GM20000 (cell line): Measurements from ENCODE around the gene TUBB2B.
"Not testable (repeated sequence)": the region's sequence is repeated elsewhere in the genome, so short reads cannot be mapped to it uniquely, and the experiment has no call there.

Experiments used
- DNase-seq: peaks from one replicate; pipeline ENCODE4 v3.0.0; 2012; ENCODE audit warnings: low spot score
- CTCF ChIP-seq: IDR thresholded peaks from 2 replicates; pipeline ENCODE4 v1.5.1; 2012; ENCODE audit warnings: mild to moderate bottlenecking, control low read depth; ENCODE audit errors: extremely low read depth, missing control alignments

The TUBB2B gene

DNA sequence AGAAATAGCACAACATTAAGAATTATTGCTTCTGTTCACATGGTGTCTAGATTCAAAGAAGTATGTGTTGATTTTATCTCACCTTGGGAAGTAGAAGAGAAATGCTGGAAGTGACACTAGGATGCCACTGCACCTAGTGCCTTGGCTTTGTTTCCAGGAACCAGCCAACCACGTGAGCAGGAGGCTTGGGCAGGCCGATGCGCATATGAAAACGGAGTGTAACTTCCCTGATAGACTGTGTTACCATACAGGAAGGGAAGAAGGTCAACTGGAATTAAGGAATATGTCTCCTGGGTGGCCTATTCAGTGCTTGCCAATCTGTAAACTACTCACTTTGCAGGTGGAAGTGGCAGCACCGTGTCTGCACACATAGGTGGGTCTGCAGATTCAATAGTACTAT is 28.1 kb downstream of the TUBB2B start:
- DNase-seq, result no peak
- no peak for TF ChIP-seq CTCF

- DNase-seq, result not testable (repeated sequence)
Measured at GRCh38 chr6:3197734-3198133, 29.7 kb downstream of the TUBB2B start.

- no peak for DNase-seq
- TF ChIP-seq CTCF, result no peak
Measured at GRCh38 chr6:3196770-3197169, 30.7 kb downstream of the TUBB2B start.

DNA sequence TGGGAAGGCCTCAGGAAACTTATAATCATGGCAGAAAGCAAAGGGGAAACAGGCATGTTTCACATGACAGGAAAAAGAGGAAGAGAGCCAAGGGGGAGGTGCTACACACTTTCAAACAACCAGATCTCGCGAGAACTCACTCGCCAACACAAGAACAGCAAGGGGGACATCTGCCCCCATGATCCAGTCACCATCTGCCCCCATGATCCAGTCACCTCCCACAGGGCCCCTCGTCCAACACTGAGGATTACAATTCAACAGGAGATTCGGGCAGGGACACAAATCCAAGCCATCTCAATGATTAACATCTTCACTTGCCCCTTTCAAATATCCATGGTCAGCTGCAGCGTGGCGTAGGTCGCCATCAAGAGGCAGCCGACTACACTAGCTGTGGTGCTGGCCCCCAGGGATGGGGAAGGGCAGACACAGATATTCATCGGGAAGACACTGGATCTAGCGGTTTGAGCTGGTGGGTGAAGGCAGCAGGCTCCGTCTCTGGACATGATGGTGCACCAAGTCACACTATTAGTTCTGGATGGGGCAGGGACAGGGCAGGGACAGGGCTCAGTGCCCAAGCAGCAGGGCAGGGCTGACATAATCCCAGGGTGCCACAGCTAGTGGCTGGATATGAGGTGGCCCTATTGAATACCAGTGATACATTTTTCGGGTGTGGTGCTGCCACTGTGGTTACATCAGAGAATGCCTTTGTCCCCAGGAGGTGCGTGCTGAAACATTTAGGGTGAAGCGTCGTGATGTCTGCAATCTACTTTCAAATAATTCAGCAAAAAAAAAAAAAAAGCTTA is 31.6 kb downstream of the TUBB2B start:
- no peak for DNase-seq
- no peak for TF ChIP-seq CTCF

DNA sequence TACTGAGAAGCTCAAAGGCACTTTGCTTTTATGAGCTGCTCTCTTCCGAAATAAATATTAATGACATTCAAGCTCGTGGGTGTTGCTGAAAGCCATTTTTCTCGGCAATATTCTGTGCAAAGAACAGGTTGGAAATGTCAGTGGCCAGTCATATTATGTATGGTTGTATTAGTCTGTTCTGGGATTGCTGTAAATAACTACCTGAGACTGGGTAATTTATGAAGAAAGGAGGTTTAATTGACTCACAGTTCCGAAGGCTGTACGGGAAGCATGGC is 32.1 kb downstream of the TUBB2B start:
- TF ChIP-seq CTCF, result no peak
- no peak for DNase-seq

DNA sequence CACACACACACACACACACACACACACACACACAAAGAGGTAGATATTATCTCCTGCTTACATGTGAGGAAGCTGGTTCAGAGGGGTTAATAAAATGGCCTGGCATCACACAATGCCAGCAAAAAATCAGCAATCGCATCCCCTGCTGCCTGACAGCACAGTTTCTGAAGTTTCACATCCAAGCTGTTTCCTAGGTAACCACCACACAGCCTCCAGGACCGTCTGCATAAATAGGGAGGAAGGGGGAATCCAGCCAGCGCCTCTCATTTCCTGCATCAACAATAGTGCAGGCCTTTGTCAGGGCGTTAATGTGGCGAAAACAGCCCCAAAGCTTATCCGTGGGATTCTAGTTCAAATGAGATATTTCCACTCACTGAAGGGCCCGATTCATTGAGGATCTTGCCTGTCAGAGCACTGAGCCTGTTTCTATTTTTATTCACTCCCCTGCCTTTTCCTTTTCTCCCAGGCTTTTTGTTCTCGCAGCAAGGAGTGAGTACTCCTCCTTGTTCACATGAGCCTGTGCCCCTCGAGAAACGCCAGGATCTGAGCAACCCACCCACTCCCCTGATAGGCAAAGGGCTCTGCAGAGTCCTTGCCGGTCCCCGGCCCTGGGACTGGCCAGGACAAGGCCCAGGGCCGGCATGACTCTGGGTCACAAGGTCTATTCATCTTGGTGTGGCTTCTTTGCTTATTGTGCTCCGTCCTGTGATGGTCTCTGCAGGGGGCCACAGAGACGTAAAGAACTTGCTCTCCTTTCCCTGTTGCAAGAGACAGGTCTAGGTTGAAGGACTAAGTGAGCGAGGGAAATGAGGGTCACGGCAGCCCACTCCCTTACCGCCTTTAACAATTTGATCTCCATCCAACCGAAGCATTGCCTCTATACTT is 32.7 kb downstream of the TUBB2B start:
- DNase-seq, result peak; percentile 42
- TF ChIP-seq CTCF, result no peak

DNA sequence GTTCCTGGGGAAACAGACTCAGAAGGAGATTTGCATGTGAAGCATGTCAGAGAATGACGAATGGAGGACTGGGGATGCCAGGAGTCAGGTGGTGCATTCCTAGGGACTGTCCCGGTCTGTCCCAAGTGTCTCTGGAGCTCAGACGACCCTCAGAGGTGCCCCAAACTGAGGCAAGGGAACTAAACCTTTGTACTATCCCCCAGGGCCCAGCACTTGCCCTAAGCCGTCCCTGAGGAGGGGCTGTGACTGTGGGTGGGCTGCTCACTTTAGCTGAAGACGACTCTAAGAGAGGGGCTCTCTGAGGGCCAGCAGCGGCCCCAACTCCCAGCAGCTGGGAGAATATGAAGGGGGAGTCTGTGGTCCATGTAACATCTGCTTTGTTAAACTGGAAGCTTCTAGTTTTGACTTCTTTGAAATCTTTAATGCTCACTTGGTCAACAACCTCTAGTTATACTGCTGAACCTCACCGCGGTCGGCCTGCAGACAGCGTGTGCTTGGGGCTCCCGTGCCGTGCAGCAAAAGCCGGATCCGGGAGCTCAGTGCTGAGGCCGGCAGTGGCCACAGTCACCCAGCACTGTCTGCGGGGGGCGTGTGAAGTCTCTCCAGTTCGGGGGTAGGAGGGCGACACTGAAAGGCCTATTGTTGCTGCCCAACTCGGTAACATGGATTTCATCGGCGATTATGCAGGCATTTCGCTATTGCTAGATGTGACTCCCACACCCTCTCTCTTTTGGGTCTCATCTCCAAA is 34.2 kb downstream of the TUBB2B start:
- no peak for DNase-seq
- TF ChIP-seq CTCF, result no peak
